ENCODE results near the gene PKM. TPM values are rescaled to one million over a fixed set of nuclear protein-coding genes. Genes with fewer than 3 reads are reported as not detected.

PKM gene
- total RNA-seq, 1 experiment from 2014 or later: 1,026 TPM

DNA sequence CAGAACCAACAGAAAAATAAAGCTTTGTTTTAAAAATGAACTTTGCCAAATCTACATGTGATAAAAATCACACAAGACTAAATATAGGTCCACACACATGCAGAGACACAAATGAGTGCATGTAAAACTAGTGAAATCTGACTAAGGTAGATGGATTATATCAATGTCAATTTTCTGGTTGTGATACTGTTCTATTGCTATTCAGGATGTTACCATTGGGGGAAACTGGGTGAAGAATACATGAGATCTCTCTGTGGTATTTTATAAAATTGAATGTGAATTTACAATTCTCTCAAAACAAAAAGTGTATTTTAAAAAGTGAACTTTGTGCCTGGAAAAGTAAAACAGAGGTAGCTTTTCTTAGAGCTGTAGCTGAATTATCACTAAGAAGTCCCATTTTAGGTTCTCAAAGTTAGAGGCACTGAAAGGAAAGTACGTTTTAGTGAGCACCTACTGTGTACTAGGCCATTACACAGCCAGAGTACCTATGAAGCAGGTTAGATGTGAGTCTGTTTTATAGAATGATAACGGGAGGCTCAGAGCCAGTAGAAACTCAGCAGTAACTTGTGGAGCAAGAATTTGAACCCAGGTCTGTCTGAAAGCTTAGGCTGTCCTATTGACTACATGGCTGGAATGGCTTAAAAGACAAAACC, 41.6 kb downstream of the PKM start:
- WGBS (ENCODE audit: extremely low coverage, insufficient read length, low lambda C conversion rate): no CpG with 5 or more reads among the region's 2 CpGs
- H3T11ph ChIP-seq (ENCODE audit: low read length): no peak overlapping the region
- Mint-ChIP-seq H3K4me3 (no peak overlapping the region), H3K9me3 (no peaks in the 10 kb centered on the region), H3K27ac (no peak overlapping the region), H3K4me1 (peaks cover 11 to 12% of the 10 kb centered on the region in 2 experiments), H3K36me3 (ENCODE audit: insufficient read depth in 1 of 3, low read depth in 3 of 3) (no peaks in the 10 kb centered on the region), H3K27me3 (ENCODE audit: low read depth) (peaks cover 20% of the 10 kb centered on the region)
- no peaks in the 10 kb centered on the region for H3K9me3 ChIP-seq (ENCODE audit: control insufficient read depth, low read depth, low read length)
- H2BK5ac ChIP-seq (ENCODE audit: insufficient read length, low read length): no peak overlapping the region
- no peak overlapping the region for H3K18ac ChIP-seq (ENCODE audit: insufficient read length, low read depth, low read length)
- H3K14ac ChIP-seq (ENCODE audit: insufficient read depth, low read length): no peak overlapping the region
- no peak overlapping the region for H3K27ac ChIP-seq (ENCODE audit: insufficient read length, low read depth, low read length)
- no peaks in the 10 kb centered on the region for H3K79me2 ChIP-seq (ENCODE audit: insufficient read depth, low read length)
- H3K4me2 ChIP-seq (ENCODE audit: insufficient read depth, insufficient read length, low read length): no peak overlapping the region
- H4K5ac ChIP-seq (ENCODE audit: insufficient read length, low read depth, low read length): no peak overlapping the region
- no peak overlapping the region for H2AK5ac ChIP-seq (ENCODE audit: insufficient read length, low read length)
- no peak overlapping the region for H2AFZ ChIP-seq (ENCODE audit: low read length)
- H4K8ac ChIP-seq (replicated peaks; ENCODE audit: insufficient read length, low read depth, low read length): no peak overlapping the region
- no peak overlapping the region for H2BK15ac ChIP-seq (ENCODE audit: low read depth, low read length)
- H2BK20ac ChIP-seq (ENCODE audit: low read depth, low read length, poor library complexity, severe bottlenecking): no peak overlapping the region
- no peak overlapping the region for H2BK120ac ChIP-seq (ENCODE audit: low read depth, low read length, poor library complexity, severe bottlenecking)
- H3K23ac ChIP-seq (ENCODE audit: insufficient read length, low read depth, low read length): no peak overlapping the region
- TF ChIP-seq, protein P1, sequence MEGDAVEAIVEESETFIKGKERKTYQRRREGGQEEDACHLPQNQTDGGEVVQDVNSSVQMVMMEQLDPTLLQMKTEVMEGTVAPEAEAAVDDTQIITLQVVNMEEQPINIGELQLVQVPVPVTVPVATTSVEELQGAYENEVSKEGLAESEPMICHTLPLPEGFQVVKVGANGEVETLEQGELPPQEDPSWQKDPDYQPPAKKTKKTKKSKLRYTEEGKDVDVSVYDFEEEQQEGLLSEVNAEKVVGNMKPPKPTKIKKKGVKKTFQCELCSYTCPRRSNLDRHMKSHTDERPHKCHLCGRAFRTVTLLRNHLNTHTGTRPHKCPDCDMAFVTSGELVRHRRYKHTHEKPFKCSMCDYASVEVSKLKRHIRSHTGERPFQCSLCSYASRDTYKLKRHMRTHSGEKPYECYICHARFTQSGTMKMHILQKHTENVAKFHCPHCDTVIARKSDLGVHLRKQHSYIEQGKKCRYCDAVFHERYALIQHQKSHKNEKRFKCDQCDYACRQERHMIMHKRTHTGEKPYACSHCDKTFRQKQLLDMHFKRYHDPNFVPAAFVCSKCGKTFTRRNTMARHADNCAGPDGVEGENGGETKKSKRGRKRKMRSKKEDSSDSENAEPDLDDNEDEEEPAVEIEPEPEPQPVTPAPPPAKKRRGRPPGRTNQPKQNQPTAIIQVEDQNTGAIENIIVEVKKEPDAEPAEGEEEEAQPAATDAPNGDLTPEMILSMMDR (conservative IDR thresholded peaks at IDR 0.05): no peak
- H3K23me2 ChIP-seq (ENCODE audit: insufficient read length, low read depth, low read length, poor library complexity, severe bottlenecking): no peaks in the 10 kb centered on the region
- no peak overlapping the region for H3K4ac ChIP-seq (ENCODE audit: low read depth, low read length)
- no peak overlapping the region for H3K56ac ChIP-seq (ENCODE audit: insufficient read length, low read depth, low read length)
- H3K4me1 ChIP-seq (ENCODE audit: insufficient read depth, low read length): no peaks in the 10 kb centered on the region; the same call in 1 of the 2 replicates
- H3K27me3 ChIP-seq (ENCODE audit: insufficient read depth, low read length): no peaks in the 10 kb centered on the region
- H3K9ac ChIP-seq (ENCODE audit: extremely low read depth, insufficient read length, low read length): no peak overlapping the region
- H4K20me1 ChIP-seq (ENCODE audit: control insufficient read depth, insufficient read depth, insufficient read length): no peaks in the 10 kb centered on the region
- H4K91ac ChIP-seq (ENCODE audit: insufficient read length, low read depth, low read length): no peak overlapping the region
- no peak for DNase-seq
- no peaks in the 10 kb centered on the region for H3K79me1 ChIP-seq (ENCODE audit: insufficient read depth, low read depth, low read length, poor library complexity, severe bottlenecking)
- no peak overlapping the region for H2BK12ac ChIP-seq (ENCODE audit: insufficient read length, low read depth, low read length)
